ENCODE data around the gene TANC1. TPM values are rescaled to one million over a fixed set of nuclear protein-coding genes. Genes with fewer than 3 reads are reported as not detected.

Gene TANC1
- total RNA-seq, 1 donor from 2014 or later = 84.1 TPM

GRCh38 chr2:158990397-158991214, 22.2 kb downstream of the TANC1 start:
- Mint-ChIP-seq H3K4me3 (ENCODE audit: unreplicated experiment) (no peak overlapping the region), H3K36me3 (ENCODE audit: low read depth, unreplicated experiment) (no peaks in the 10 kb centered on the region), H3K27ac (ENCODE audit: unreplicated experiment) (no peak overlapping the region), H3K4me1 (ENCODE audit: unreplicated experiment) (peaks cover 56% of the 10 kb centered on the region), H3K27me3 (ENCODE audit: unreplicated experiment) (peaks cover 9% of the 10 kb centered on the region), H3K9me3 (ENCODE audit: unreplicated experiment) (no peaks in the 10 kb centered on the region)
- DNase-seq (ENCODE audit: low spot score) = no peak
- TF ChIP-seq, protein P1, sequence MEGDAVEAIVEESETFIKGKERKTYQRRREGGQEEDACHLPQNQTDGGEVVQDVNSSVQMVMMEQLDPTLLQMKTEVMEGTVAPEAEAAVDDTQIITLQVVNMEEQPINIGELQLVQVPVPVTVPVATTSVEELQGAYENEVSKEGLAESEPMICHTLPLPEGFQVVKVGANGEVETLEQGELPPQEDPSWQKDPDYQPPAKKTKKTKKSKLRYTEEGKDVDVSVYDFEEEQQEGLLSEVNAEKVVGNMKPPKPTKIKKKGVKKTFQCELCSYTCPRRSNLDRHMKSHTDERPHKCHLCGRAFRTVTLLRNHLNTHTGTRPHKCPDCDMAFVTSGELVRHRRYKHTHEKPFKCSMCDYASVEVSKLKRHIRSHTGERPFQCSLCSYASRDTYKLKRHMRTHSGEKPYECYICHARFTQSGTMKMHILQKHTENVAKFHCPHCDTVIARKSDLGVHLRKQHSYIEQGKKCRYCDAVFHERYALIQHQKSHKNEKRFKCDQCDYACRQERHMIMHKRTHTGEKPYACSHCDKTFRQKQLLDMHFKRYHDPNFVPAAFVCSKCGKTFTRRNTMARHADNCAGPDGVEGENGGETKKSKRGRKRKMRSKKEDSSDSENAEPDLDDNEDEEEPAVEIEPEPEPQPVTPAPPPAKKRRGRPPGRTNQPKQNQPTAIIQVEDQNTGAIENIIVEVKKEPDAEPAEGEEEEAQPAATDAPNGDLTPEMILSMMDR (IDR thresholded peaks at IDR 0.05; ENCODE audit: unreplicated experiment) = no peak

- TF ChIP-seq, protein P1 (IDR thresholded peaks at IDR 0.05; ENCODE audit: unreplicated experiment) = no peak
- Mint-ChIP-seq H3K27me3 (ENCODE audit: unreplicated experiment) (peaks cover 3% of the 10 kb centered on the region), H3K9me3 (ENCODE audit: unreplicated experiment) (no peaks in the 10 kb centered on the region), H3K4me3 (ENCODE audit: unreplicated experiment) (no peak overlapping the region), H3K27ac (ENCODE audit: unreplicated experiment) (no peak overlapping the region), H3K36me3 (ENCODE audit: low read depth, unreplicated experiment) (peaks cover 3% of the 10 kb centered on the region), H3K4me1 (ENCODE audit: unreplicated experiment) (peaks cover 55% of the 10 kb centered on the region)
- DNase-seq (ENCODE audit: low spot score) = no peak
Observed at GRCh38 chr2:158993030-158993429, 24.6 kb downstream of the TANC1 start.

GRCh38 chr2:158993721-158994587, 25.5 kb downstream of the TANC1 start:
- peaks cover 1% of the 10 kb centered on the region for H3K27me3 Mint-ChIP-seq (ENCODE audit: unreplicated experiment)
- H3K27ac Mint-ChIP-seq (ENCODE audit: unreplicated experiment) = no peak overlapping the region
- H3K4me1 Mint-ChIP-seq (ENCODE audit: unreplicated experiment) = peaks cover 49% of the 10 kb centered on the region
- peaks cover 3% of the 10 kb centered on the region for H3K36me3 Mint-ChIP-seq (ENCODE audit: low read depth, unreplicated experiment)
- H3K4me3 Mint-ChIP-seq (ENCODE audit: unreplicated experiment) = no peak overlapping the region
- no peaks in the 10 kb centered on the region for H3K9me3 Mint-ChIP-seq (ENCODE audit: unreplicated experiment)
- TF ChIP-seq, protein P1 (IDR thresholded peaks at IDR 0.05; ENCODE audit: unreplicated experiment) = no peak
- DNase-seq (ENCODE audit: low spot score) = no peak

DNA sequence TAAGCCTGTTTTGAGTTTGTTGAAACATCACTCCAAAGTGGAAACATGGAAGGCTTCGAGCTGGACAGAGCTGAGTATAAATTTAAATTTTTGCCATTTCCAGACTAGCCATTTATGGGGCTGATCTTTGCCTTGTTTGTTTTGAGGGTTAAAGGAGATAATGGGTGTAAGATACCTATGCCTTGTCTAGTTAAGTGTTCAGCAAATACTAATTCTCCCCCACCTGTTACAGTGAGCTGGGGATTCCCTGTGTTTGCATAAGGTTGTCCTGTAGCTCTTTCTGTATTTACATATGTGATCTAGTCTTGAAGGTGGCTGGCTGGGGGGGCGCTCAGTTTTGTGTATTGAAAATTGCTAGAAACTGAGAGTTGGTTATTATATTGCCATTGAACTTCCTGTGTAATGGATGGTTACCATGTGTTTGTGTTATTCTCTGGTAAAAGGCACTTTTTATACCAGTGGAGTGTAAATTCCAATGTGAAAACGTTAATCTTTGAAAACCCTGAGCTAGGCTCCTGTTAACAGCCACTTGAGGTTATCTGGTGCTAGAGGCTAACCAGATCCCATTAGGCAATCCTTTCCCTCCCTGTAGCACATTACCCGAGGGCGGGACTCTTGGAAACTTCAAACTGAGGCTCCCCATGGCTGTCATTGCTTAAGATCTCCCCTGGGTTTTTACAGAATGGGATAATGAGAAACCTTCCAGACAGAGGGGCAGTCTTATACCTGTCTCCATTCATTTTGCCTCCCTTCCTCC, 26.7 kb downstream of the TANC1 start:
- DNase-seq (ENCODE audit: low spot score) = no peak
- TF ChIP-seq, protein P1 (IDR thresholded peaks at IDR 0.05; ENCODE audit: unreplicated experiment) = no peak
- H3K36me3 Mint-ChIP-seq (ENCODE audit: low read depth, unreplicated experiment) = peaks cover 3% of the 10 kb centered on the region
- no peak overlapping the region for H3K27ac Mint-ChIP-seq (ENCODE audit: unreplicated experiment)
- H3K9me3 Mint-ChIP-seq (ENCODE audit: unreplicated experiment) = no peaks in the 10 kb centered on the region
- no peak overlapping the region for H3K4me3 Mint-ChIP-seq (ENCODE audit: unreplicated experiment)
- H3K4me1 Mint-ChIP-seq (ENCODE audit: unreplicated experiment) = peaks cover 44% of the 10 kb centered on the region
- no peaks in the 10 kb centered on the region for H3K27me3 Mint-ChIP-seq (ENCODE audit: unreplicated experiment)
